ENCODE data around the gene CCDC69.

The CCDC69 gene

DNA sequence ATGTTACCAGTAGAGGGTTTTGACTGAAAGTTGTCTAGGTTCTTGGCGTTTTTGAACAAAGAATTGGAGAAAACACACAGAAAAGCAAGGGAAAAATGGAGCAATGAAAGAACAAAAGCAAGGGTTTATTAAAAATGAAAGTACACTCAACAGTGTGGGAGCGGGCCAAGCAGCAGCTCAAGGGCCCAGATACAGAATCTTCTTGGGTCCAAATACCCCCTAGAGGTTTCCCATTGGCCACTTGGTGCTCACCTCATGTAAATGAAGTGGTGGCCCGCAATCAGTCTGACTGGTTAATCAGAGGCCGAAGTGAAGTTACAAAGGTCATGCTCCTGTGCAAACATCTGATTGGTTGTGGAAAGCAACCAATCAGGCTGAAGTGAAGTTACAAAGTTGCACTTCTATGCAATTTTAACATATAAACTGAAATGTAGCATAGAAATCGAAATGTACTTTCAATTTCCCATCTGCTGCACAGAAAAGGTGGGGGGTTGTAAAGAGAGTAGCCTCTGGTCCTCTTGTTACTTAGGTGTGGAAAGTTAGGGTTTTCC lies 27.2 kb upstream of the CCDC69 start:
- peaks cover 4 to 5% of the 10 kb centered on the region in 2 experiments for H3K4me1 ChIP-seq (ENCODE audit: control insufficient read depth in 1 of 2, insufficient read depth in 2 of 2, low read length in 2 of 2)
- H3K18ac ChIP-seq (ENCODE audit: low read length), result no peak overlapping the region
- H3K27ac ChIP-seq (ENCODE audit: low read depth, low read length), result no peak overlapping the region
- H3K4me3 ChIP-seq (ENCODE audit: low read depth, low read length), result no peak overlapping the region
- peaks cover 7% of the 10 kb centered on the region for H3K79me1 ChIP-seq (ENCODE audit: low read length)
- no peak overlapping the region for H3K4me2 ChIP-seq (ENCODE audit: low read length)
- H2AK5ac ChIP-seq (ENCODE audit: low read length), result no peak overlapping the region
- H2BK12ac ChIP-seq (ENCODE audit: low read length), result no peak overlapping the region
- H3K36me3 ChIP-seq (ENCODE audit: control insufficient read depth in 1 of 2, insufficient read depth in 2 of 2, low read length in 2 of 2), result no peaks in the 10 kb centered on the region
- no peak overlapping the region for H2AFZ ChIP-seq (ENCODE audit: insufficient read depth, low read length, poor library complexity)
- H3K9me3 ChIP-seq (ENCODE audit: insufficient read depth, low read depth, low read length), result no peaks in the 10 kb centered on the region
- H2BK5ac ChIP-seq (ENCODE audit: low read depth, low read length, poor library complexity), result no peak overlapping the region
- no peak overlapping the region for H3K9ac ChIP-seq (ENCODE audit: low read length)
- no peak overlapping the region for H2BK120ac ChIP-seq (ENCODE audit: insufficient read depth, low read length, poor library complexity)
- no peak overlapping the region for H3K14ac ChIP-seq (ENCODE audit: low read length)
- DNase-seq, result no peak
- H3K27me3 ChIP-seq (ENCODE audit: insufficient read depth, low read length), result no peaks in the 10 kb centered on the region
- H3K4ac ChIP-seq (ENCODE audit: low read depth, low read length), result no peak overlapping the region
- no peak overlapping the region for H3K23ac ChIP-seq (ENCODE audit: low read length)
- H3K79me2 ChIP-seq (ENCODE audit: control insufficient read depth, insufficient read depth, low read length, poor library complexity), result peaks cover 3% of the 10 kb centered on the region
- H4K12ac ChIP-seq (ENCODE audit: low read depth, low read length), result no peak overlapping the region
- no peak overlapping the region for H4K91ac ChIP-seq (ENCODE audit: low read depth, low read length)
- WGBS (ENCODE audit: extremely low coverage, insufficient coverage, insufficient read length), result no CpG with 5 or more reads among the region's 5 CpGs
- H4K8ac ChIP-seq (ENCODE audit: low read depth, low read length), result no peak overlapping the region

DNA sequence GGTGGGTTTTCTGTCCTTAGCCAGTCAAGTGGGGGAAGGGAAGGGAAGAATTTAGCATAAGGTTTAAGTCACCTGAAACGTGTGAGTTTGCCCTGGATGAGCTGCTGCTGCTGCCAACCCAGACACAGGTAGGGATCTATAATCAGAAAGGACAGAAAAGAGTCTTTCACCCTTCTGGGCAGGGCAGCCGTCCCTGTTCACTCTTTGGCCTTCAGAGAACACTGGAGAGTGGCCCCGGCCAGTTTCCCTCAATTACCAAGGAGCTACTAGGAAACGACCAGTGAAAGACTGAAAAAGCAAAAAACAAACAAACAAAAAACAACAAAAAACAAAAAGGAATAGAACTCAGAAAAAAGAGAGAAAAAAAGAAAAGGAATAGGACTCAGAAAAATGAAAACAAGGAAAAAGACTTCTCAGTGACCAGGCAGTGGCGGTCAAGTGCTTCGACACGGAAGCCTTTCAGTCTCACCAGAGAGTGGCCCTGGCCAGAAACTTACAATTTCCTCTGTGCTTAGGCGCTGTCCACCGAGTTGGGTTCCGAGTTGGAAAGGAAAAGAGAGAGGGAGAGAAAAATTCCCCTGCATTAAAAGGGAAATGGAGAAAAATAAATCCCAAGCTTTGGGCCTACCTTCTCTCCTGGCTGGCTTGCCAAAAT lies 26.6 kb upstream of the CCDC69 start:
- no peak for DNase-seq
- H2BK5ac ChIP-seq (ENCODE audit: low read depth, low read length, poor library complexity), result no peak overlapping the region
- H2BK12ac ChIP-seq (ENCODE audit: low read length), result no peak overlapping the region
- no peak overlapping the region for H2BK120ac ChIP-seq (ENCODE audit: insufficient read depth, low read length, poor library complexity)
- no peak overlapping the region for H2AFZ ChIP-seq (ENCODE audit: insufficient read depth, low read length, poor library complexity)
- no peak overlapping the region for H3K14ac ChIP-seq (ENCODE audit: low read length)
- H3K79me1 ChIP-seq (ENCODE audit: low read length), result peaks cover 7% of the 10 kb centered on the region
- no peaks in the 10 kb centered on the region for H3K27me3 ChIP-seq (ENCODE audit: insufficient read depth, low read length)
- H3K4ac ChIP-seq (ENCODE audit: low read depth, low read length), result no peak overlapping the region
- H3K4me1 ChIP-seq (ENCODE audit: control insufficient read depth in 1 of 2, insufficient read depth in 2 of 2, low read length in 2 of 2), result peaks cover 4 to 5% of the 10 kb centered on the region in 2 experiments
- no peak overlapping the region for H2AK5ac ChIP-seq (ENCODE audit: low read length)
- H3K9me3 ChIP-seq (ENCODE audit: insufficient read depth, low read depth, low read length), result no peaks in the 10 kb centered on the region
- peaks cover 3% of the 10 kb centered on the region for H3K79me2 ChIP-seq (ENCODE audit: control insufficient read depth, insufficient read depth, low read length, poor library complexity)
- no peak overlapping the region for H4K12ac ChIP-seq (ENCODE audit: low read depth, low read length)
- no CpG with 5 or more reads among the region's 10 CpGs for WGBS (ENCODE audit: extremely low coverage, insufficient coverage, insufficient read length)
- no peak overlapping the region for H3K27ac ChIP-seq (ENCODE audit: low read depth, low read length)
- H3K23ac ChIP-seq (ENCODE audit: low read length), result no peak overlapping the region
- H3K4me2 ChIP-seq (ENCODE audit: low read length), result no peak overlapping the region
- H4K91ac ChIP-seq (ENCODE audit: low read depth, low read length), result no peak overlapping the region
- no peak overlapping the region for H3K18ac ChIP-seq (ENCODE audit: low read length)
- no peak overlapping the region for H4K8ac ChIP-seq (ENCODE audit: low read depth, low read length)
- H3K36me3 ChIP-seq (ENCODE audit: control insufficient read depth in 1 of 2, insufficient read depth in 2 of 2, low read length in 2 of 2), result no peaks in the 10 kb centered on the region
- H3K9ac ChIP-seq (ENCODE audit: low read length), result no peak overlapping the region
- no peak overlapping the region for H3K4me3 ChIP-seq (ENCODE audit: low read depth, low read length)

DNA sequence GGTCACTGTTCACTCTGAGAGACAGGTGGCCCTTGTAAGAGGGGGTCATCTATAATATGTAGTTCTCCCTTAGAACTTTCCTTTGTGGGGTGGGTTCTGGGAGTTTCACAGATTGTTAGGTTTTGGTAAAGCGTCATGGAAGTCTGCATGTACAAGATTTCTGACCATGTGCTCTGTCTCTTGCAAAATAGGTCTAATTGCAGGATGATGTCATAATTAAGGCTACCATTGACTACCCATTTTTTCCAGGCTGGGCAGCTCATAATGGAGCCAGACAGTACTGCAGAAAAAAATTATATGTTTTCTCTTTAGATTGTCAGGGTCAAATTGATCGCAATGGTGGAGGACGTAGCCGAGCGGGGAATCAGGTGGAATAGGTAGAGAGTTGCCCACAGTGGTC lies 25.4 kb upstream of the CCDC69 start:
- Histone ChIP-seq H3K4ac (ENCODE audit: low read depth, low read length) (no peak overlapping the region), H2BK5ac (ENCODE audit: low read depth, low read length, poor library complexity) (no peak overlapping the region), H3K27ac (ENCODE audit: low read depth, low read length) (no peak overlapping the region), H3K4me1 (ENCODE audit: control insufficient read depth in 1 of 2, insufficient read depth in 2 of 2, low read length in 2 of 2) (peaks cover 4 to 5% of the 10 kb centered on the region in 2 experiments), H4K8ac (ENCODE audit: low read depth, low read length) (no peak overlapping the region), H4K91ac (ENCODE audit: low read depth, low read length) (no peak overlapping the region), H3K4me3 (ENCODE audit: low read depth, low read length) (no peak overlapping the region), H3K23ac (ENCODE audit: low read length) (no peak overlapping the region), H3K14ac (ENCODE audit: low read length) (no peak overlapping the region), H2AK5ac (ENCODE audit: low read length) (no peak overlapping the region), H2BK12ac (ENCODE audit: low read length) (no peak overlapping the region), H2BK120ac (ENCODE audit: insufficient read depth, low read length, poor library complexity) (no peak overlapping the region), H3K9ac (ENCODE audit: low read length) (no peak overlapping the region), H3K18ac (ENCODE audit: low read length) (no peak overlapping the region), H2AFZ (ENCODE audit: insufficient read depth, low read length, poor library complexity) (no peak overlapping the region), H3K79me2 (ENCODE audit: control insufficient read depth, insufficient read depth, low read length, poor library complexity) (peaks cover 3% of the 10 kb centered on the region), H3K27me3 (ENCODE audit: insufficient read depth, low read length) (no peaks in the 10 kb centered on the region), H3K36me3 (ENCODE audit: control insufficient read depth in 1 of 2, insufficient read depth in 2 of 2, low read length in 2 of 2) (no peaks in the 10 kb centered on the region), H4K12ac (ENCODE audit: low read depth, low read length) (no peak overlapping the region), H3K79me1 (ENCODE audit: low read length) (peaks cover 7% of the 10 kb centered on the region), H3K9me3 (ENCODE audit: insufficient read depth, low read depth, low read length) (no peaks in the 10 kb centered on the region), H3K4me2 (ENCODE audit: low read length) (no peak overlapping the region)
- no peak for DNase-seq
- WGBS (ENCODE audit: extremely low coverage, insufficient coverage, insufficient read length), result no CpG with 5 or more reads among the region's 5 CpGs

- Histone ChIP-seq H3K18ac (ENCODE audit: low read length) (no peak overlapping the region), H3K36me3 (ENCODE audit: control insufficient read depth in 1 of 2, insufficient read depth in 2 of 2, low read length in 2 of 2) (no peaks in the 10 kb centered on the region), H4K91ac (ENCODE audit: low read depth, low read length) (no peak overlapping the region), H3K4me3 (ENCODE audit: low read depth, low read length) (no peak overlapping the region), H3K27me3 (ENCODE audit: insufficient read depth, low read length) (no peaks in the 10 kb centered on the region), H2AFZ (ENCODE audit: insufficient read depth, low read length, poor library complexity) (no peak overlapping the region), H3K4ac (ENCODE audit: low read depth, low read length) (no peak overlapping the region), H3K27ac (ENCODE audit: low read depth, low read length) (no peak overlapping the region), H2AK5ac (ENCODE audit: low read length) (no peak overlapping the region), H3K23ac (ENCODE audit: low read length) (no peak overlapping the region), H3K79me2 (ENCODE audit: control insufficient read depth, insufficient read depth, low read length, poor library complexity) (peaks cover 3% of the 10 kb centered on the region), H3K4me1 (ENCODE audit: control insufficient read depth in 1 of 2, insufficient read depth in 2 of 2, low read length in 2 of 2) (peaks cover 3 to 4% of the 10 kb centered on the region in 2 experiments), H2BK12ac (ENCODE audit: low read length) (no peak overlapping the region), H2BK5ac (ENCODE audit: low read depth, low read length, poor library complexity) (no peak overlapping the region), H4K12ac (ENCODE audit: low read depth, low read length) (no peak overlapping the region), H3K4me2 (ENCODE audit: low read length) (no peak overlapping the region), H3K14ac (ENCODE audit: low read length) (no peak overlapping the region), H2BK120ac (ENCODE audit: insufficient read depth, low read length, poor library complexity) (no peak overlapping the region), H3K9me3 (ENCODE audit: insufficient read depth, low read depth, low read length) (no peaks in the 10 kb centered on the region), H3K9ac (ENCODE audit: low read length) (no peak overlapping the region), H4K8ac (ENCODE audit: low read depth, low read length) (no peak overlapping the region), H3K79me1 (ENCODE audit: low read length) (peaks cover 6% of the 10 kb centered on the region)
- WGBS (ENCODE audit: extremely low coverage, insufficient coverage, insufficient read length), result no CpG with 5 or more reads among the region's 2 CpGs
- DNase-seq, result no peak
Observed at GRCh38 chr5:151248651-151249050, 24.8 kb upstream of the CCDC69 start.

Data from trophoblast cell (in vitro differentiated cells and primary cell).